ENCODE results near the gene THUMPD3. TPM values are rescaled to one million over a fixed set of nuclear protein-coding genes. Genes with fewer than 3 reads are reported as not detected.

The THUMPD3 gene
- total and polyA plus RNA-seq, 9 of the 15 experiments (the other 6 are each of a cell fraction or from before 2014, with no cell fraction given): 58.3 to 132 (median 113) TPM

- TF ChIP-seq MNT (conservative IDR thresholded peaks at IDR 0.05): peak in 1 of 2 experiments; percentile 69; a peak in 2 of 4 replicates
- TF ChIP-seq MAX (CRISPR knock-in tag; IDR thresholded peaks at IDR 0.05): no peak
- TF ChIP-seq PRMT5 (CRISPR knock-in tag; IDR thresholded peaks at IDR 0.05): no peak
- no peak for TF ChIP-seq RBM17 (IDR thresholded peaks at IDR 0.05; ENCODE audit: borderline replicate concordance, low read depth, low read length)
- TF ChIP-seq ELF4 (CRISPR knock-in tag; IDR thresholded peaks at IDR 0.05): 0 out of 2 replicates have a peak, but pooled peaks have one; percentile 11
- no peak for TF ChIP-seq PBX2 (CRISPR knock-in tag; IDR thresholded peaks at IDR 0.05; ENCODE audit: low read depth)
- TF ChIP-seq PBX2 (tag; conservative IDR thresholded peaks at IDR 0.05; ENCODE audit: low read depth): 0 out of 2 replicates have a peak, but pooled peaks have one; percentile 13
- no peak for TF ChIP-seq NR2C2 (CRISPR knock-in tag; IDR thresholded peaks at IDR 0.05)
- TF ChIP-seq NR2C2 (tag; IDR thresholded peaks at IDR 0.05): no peak; the same call in 1 of the 2 replicates
- TF ChIP-seq CREB3L1 (IDR thresholded peaks at IDR 0.05; ENCODE audit: borderline replicate concordance, low read depth): 0 out of 2 replicates have a peak, but pooled peaks have one; percentile 32
- no peak; the same call in 1 of the 2 replicates for TF ChIP-seq ZNF589 (CRISPR knock-in tag; IDR thresholded peaks at IDR 0.05; ENCODE audit: low read depth)
- TF ChIP-seq THRAP3 (IDR thresholded peaks at IDR 0.05; ENCODE audit: borderline replicate concordance): peak; percentile 11; the same call in 1 of the 2 replicates
- TF ChIP-seq RNF219 (CRISPR knock-in tag; IDR thresholded peaks at IDR 0.05): no peak
- no peak for TF ChIP-seq ID3 (CRISPR knock-in tag; IDR thresholded peaks at IDR 0.05)
- TF ChIP-seq ID3 (tag; IDR thresholded peaks at IDR 0.05): no peak
- no peak for TF ChIP-seq CREBBP (IDR thresholded peaks at IDR 0.05; ENCODE audit: low read depth, low read length)
Observed at GRCh38 chr3:9402410-9403228, 39.8 kb downstream of the THUMPD3 start (continued).
